ENCODE measurements around the gene TP63.

DNA sequence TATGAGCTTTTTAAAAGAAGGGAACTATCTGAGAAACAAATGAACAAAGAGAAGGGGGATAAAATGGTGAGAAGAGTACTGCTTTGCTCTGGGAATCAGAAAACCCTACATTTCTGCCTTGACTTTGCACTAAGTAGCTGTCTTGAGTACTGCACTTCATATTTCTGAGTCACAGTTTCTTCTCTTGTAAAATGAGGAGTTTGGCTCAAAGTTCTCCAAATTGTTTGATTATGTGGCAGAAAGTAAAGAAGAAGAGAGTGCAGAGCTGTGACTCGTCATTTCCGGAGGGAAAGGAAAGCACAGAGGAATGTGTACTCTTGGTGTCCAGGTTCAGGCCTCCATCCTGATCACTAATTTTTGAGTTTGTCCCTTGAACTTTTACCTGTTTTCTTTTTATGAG, 54.7 kb downstream of the TP63 start:
- TF ChIP-seq CTCF (IDR thresholded peaks at IDR 0.05) (no peak), POLR2A (IDR thresholded peaks at IDR 0.05) (no peak)

Data from Peyer's patch (tissue), 4 donors.